TTC549 (cell line): ENCODE data around the gene TLNRD1.
"Not testable (repeated sequence)": the region's sequence is repeated elsewhere in the genome, so short reads cannot be mapped to it uniquely, and the experiment has no call there.

ENCODE experiments used
- FAIRE-seq: peaks from 2 replicates; lab custom pipeline; 2012; peaks lifted over from hg19 to GRCh38; lab: Jason Lieb, UNC

Gene TLNRD1

GRCh38 chr15:81000624-81001151 is at the start of gene TLNRD1:
Gene TLNRD1 (plus strand): TSS chr15:81000923. CDS start chr15:81002272, 1,349 bp downstream.
- FAIRE-seq, result no peak

DNA sequence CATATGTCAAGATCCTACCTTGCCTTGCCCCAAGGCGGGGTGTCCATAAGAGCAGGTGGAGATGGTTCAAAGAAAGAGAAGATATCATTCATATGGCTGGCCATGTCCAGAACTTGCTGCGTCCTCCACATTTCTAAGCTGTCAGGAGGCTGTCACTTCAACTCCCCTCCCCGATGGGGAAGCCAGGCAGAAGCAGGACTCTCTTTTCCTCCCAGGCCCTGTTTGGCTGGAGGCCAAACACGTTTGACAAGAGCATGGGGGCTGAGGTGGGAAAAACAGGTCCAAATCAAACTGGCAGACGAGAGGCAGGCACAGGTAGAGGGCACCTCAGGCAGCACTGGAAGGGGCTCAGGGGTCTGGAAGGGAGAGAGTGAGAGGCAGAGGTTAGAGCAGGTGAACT is 48.8 kb upstream of the TLNRD1 start:
- FAIRE-seq, result no peak

GRCh38 chr15:80953001-80953952 is 47.4 kb upstream of the TLNRD1 start:
- FAIRE-seq, result no peak

DNA sequence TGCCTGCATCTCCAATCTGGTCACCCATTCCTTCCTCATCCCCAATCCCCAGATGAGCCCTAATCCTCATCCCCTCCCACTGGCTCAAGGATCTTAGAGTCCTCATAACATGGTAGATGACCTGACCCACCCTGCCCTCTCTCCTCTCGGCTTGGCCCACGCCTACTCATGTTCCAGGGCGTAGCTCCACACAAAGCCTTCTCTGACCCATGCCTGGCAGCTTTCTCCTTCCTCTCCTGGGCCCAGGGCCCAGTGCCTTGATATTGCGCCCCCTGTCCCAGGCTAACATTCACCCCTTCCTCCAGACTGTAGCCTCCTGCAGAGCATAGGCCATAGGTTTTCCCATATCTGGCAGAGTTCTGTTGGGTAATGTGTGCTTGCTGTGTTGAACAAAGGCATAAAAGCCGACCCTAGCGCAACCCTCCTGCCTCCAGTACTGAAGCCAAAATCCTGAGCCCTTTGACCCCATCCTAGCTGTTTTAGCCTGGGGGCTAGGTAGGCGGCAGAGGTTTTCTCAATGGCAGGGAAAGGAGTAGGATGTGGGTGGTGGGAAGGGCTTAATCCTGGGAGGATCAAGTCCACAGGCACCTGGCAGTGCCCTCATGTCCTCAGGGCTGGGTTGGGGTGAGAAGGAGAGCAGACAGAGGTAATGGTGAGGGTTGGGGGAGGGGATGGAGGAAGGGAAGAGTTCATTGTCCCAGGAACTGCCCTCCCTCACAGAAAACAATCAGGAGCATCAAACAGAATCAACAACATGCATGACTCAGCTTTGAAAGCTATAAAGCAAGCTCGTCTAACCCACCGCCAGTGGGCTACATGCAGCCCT is 46.6 kb upstream of the TLNRD1 start:
- no peak for FAIRE-seq

DNA sequence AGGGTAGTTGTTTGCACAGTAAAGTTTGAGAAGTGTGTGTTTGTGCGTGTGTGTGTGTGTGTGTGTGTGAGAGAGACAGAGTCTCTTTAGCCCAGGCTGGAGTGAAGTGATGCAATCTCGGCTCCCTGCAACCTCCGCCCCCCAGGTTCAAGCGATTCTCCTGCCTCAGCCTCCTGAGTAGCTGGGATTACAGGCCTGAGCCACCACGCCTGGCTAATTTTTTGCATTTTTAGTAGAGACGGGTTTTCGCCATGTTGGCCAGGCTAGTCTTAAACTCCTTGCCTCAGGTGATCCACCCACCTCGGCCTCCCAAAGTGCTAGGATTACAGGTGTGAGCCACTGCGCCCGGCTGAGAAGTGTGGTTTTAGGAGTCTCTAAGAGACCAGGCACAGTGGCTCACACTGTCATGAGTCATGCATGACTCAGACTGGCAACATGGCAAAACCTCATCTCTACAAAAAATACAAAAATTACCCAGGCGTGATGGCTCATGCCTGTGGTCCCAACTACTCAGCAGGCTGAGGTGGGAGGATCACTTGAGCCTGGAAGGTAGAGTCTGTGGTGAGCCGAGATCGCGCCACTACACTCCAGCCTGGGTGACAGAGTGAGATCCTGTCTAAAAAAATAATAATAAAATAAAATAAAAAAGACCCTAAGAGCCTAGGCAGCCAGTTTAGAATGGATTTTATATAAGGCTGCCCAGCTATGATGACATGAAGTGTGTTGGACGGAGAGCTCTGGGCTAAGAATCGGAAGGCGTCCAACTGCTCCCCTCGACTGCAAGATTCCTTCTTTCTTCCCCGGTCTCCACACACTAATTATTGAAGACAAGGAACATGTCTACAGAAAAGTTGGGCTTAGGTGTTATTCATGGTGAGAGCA is 44.9 kb upstream of the TLNRD1 start:
- not testable (repeated sequence) for FAIRE-seq

DNA sequence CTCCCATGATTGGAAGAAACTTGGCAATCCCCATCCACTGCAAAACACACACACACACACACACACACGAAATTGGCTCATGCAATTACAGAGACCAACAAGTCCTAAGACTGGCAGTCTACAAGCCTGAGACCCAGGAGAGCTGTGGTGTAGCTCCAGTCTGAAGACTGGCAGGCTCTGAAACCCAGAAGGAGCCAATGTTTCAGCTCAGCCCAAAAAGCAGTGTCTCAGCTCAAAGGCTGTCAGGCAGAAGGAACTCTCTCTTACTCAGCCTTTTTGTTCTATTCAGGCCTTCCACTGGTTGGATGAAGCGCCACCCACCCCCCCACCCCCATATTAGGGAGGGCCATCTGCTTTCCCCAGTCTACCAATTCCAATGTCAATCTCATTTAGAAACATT is 43.2 kb upstream of the TLNRD1 start:
- FAIRE-seq, result no peak

DNA sequence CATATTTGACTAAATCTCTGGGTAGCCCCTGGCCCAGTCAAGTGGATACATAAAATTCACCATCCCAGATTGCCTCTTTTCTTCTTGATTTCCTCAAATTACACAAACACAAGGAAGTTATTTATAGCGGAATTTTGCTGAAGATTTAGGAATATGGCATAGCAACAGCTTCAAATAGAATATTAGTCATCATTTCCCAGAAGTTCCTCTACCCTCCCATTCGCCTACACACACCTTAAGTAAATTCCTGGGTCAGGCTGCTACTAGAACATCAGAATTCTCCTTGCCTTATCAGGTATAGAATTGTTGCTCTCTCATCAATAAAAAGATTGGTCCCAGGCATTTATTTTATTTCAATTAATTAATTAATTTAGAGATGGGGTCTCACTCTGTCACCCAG is 42.7 kb upstream of the TLNRD1 start:
- no peak for FAIRE-seq

DNA sequence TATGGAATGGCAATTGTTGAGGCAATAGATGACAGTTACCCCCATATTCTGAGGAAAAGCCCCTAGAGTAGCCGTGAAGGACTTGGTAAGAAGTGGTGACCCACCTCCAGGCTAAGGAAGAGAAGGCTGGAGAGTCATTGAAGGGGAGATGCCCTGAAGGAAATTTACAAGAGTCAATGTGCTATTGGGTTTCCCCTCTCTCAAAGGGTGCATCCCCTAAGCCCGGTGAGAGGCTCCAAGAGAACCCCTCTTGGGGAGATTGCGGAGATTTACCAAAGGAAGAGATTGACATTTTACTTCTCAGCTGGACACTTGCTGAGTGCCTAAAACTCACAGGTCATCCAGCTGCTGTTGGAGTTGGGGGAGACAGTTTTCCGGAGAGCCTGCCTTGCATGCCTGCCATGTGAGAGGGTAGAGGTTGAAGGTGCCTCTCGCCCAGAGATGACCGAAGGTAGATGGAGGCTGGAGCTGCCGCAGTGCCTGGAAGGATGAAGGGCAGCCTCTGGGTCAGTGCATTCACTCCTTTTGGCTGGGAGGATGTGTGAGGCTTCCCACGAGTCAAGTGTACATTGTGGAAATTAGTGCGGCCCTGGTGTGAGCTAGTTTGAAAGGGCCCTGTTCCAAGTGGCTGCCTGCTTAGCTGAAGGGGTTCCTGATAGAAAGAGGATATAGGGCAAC is 41.8 kb upstream of the TLNRD1 start:
- FAIRE-seq, result no peak

DNA sequence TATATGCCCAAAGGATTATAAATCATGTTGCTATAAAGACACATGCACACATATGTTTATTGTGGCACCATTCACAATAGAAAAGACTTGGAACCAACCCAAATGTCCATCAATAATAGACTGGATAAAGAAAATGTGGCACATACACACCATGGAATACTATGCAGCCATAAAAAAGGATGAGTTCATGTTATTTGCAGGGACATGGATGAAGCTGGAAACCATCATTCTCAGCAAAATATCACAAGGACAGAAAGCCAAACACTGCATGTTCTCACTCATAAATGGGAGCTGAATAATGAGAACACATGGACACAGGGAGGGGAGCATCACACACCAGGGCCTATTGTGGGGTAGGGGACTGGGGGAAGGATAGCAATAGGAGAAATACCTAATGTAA is 35.3 kb upstream of the TLNRD1 start:
- not testable (repeated sequence) for FAIRE-seq

DNA sequence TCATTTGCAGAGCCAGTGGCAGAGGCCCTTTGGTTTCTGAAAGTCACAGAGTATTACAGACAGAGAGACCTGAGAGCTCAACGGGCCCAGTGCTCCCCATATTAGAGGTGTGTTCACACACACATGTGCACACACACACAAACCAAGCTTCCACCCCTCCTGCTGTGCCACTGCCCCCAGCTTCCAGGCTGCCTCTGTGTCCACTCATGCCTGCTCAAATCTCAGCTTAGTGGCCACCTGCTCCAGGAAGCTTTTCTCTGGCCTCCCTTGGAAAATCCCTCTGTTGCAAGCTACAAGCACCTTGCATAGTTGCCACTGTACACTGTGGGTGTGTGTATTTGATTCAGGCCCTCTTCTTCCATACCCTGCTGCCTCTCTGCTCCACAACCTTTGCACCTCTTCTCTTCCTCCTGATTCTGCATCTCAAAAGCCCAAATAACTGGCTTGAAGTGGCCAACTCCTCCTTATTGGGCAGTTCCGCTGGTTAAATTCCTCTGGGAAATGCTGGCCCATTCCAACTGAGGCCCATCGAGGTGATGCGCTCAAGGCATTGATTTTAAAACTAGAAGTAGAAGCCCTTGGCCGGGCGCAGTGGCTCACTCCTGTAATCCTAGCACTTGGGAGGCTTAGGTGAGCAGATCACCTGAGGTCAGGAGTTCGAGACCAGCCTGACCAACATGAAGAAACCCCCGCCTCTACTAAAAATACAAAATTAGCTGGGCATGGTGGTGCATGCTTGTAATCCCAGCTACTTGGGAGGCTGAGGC is 34.1 kb upstream of the TLNRD1 start:
- FAIRE-seq, result no peak

- FAIRE-seq, result no peak
Observed at GRCh38 chr15:80967451-80967850, 33.3 kb upstream of the TLNRD1 start.

DNA sequence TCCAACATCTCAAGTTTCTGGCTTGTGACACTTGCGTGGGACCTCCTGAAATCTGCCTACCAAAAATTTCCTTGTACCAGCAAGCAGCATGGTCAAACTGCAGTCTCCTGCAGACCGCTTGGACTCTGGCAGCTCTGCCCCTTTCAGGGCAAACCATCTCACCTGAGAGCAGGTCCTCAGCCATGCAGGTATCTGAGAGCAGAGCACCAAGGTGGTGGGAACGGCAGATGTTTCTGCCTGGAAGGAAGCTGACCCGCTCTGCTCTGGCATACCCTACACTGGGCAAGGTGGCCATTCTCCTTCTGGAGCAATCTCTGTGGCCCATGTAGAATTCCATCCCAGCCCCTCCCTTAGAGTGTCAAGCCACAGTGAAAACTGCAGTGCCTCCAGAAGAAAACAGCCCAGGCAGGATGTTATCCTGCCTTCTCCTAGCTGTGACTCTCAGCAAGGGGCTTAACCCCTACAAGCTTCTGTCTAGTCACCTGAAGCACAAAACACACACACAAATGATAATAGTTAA is 32.7 kb upstream of the TLNRD1 start:
- FAIRE-seq, result no peak

DNA sequence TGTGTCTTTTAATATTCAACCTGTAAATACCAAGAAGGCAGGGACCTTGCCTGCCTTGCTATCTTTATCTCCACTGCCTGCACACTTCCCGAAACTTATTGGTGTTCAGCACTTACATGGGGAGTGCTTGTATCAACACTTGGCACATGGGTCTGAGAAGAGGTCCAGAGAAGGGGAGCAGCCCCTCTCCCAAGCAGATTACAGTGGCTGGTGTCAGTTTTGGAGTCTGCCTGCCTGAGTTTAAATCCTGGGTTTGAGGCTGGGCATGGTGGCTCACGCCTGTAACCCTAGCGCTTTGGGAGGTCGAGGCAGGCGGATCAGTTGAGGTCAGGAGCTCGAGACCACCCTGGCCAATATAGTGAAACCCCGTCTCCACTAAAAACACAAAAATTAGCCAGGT is 31.4 kb upstream of the TLNRD1 start:
- FAIRE-seq, result no peak

- no peak for FAIRE-seq
Observed at GRCh38 chr15:80970018-80970657, 30.6 kb upstream of the TLNRD1 start.

- no peak for FAIRE-seq
Observed at GRCh38 chr15:80970658-80971057, 30.1 kb upstream of the TLNRD1 start.

DNA sequence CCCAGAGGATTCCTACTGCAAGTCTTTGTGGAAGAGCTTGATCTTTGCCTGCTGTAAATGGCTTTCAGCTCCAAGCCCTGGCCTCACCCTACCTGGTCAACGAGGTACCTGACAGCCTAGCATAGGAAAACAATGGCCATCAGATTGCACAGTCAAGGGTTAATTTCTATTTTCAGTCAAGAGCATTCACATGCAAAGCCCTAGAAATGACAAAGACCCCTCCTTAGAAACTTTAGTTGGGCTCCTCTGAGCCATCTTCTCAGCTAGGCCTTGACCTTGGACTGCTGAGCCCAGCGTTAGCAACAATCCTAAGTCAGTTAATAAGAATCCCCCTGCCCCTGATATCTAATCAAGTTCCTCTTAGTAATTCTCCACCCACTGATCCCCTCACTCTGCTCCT is 29.6 kb upstream of the TLNRD1 start:
- FAIRE-seq, result no peak

GRCh38 chr15:80972276-80972675 is 28.4 kb upstream of the TLNRD1 start:
- no peak for FAIRE-seq

- no peak for FAIRE-seq
Observed at GRCh38 chr15:80974914-80975313, 25.8 kb upstream of the TLNRD1 start.

- no peak for FAIRE-seq
Observed at GRCh38 chr15:80976851-80977250, 23.9 kb upstream of the TLNRD1 start.

- no peak for FAIRE-seq
Observed at GRCh38 chr15:80977627-80978036, 23.1 kb upstream of the TLNRD1 start.
